ENCODE results near the gene CUEDC1.

- TF ChIP-seq EZH2phosphoT487 (IDR thresholded peaks at IDR 0.05; ENCODE audit: insufficient read depth, low read depth) (no peak), EZH2 (IDR thresholded peaks at IDR 0.05; ENCODE audit: insufficient read depth, poor library complexity, severe bottlenecking) (no peak)
These were observed 5.6 kb downstream of the CUEDC1 start for GRCh38 chr17:57949649-57950048.
